Activated T-cell treated with anti-CD3 and anti-CD28 coated beads for 1 hour (primary cell): ENCODE data around the gene PRKG1.
"Not testable (repeated sequence)": the region's sequence is repeated elsewhere in the genome, so short reads cannot be mapped to it uniquely, and the experiment has no call there.

Experiments used
- DNase-seq: peaks from one replicate; pipeline ENCODE4 v3.0.0-alpha.2; 2020; ENCODE audit warnings: low read depth

The PRKG1 gene

GRCh38 chr10:51656503-51656902 is 582.2 kb downstream of the PRKG1 start:
- no peak for DNase-seq

GRCh38 chr10:51658000-51658399 is 583.7 kb downstream of the PRKG1 start:
- no peak for DNase-seq

- no peak for DNase-seq
Measured at GRCh38 chr10:51659344-51659743, 585.1 kb downstream of the PRKG1 start.

DNA sequence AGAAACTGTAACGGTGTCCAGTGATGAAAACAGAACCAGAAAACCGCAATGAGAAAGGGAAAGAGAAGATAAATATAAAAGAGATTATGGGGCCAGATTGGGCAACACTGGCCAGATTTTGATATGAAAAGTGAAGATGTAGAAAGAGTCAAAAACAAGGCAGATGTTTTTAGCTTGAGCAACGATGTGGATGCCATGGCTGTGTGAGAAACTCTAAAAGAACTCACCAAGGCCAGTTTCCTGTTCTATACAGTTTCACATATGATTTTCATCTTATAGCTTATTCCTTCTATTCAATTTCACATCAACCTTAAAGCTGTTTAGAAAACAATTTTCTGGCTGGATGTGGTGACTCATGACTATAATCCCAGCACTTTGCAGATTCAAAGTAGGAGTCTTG is 588.8 kb downstream of the PRKG1 start:
- no peak for DNase-seq

GRCh38 chr10:51666456-51666855 is 592.2 kb downstream of the PRKG1 start:
- no peak for DNase-seq

GRCh38 chr10:51667678-51668335 is 593.5 kb downstream of the PRKG1 start:
- DNase-seq = no peak

DNA sequence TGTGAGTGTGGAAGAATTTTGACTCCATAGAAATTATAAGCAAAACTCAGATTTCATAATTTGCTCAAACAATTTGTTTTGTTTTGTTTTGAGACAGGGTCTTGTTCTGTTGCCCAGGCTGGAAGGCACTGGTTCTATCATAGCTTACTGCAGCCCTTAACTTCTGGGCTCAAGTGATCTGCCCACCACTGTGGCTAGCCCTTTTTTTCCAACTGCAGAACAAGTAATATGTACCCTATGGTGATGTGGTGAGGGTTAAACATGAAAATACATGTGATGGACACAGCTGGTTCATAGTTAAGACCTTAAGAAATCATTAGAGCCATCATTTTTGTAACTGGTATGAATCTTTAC is 594.0 kb downstream of the PRKG1 start:
- no peak for DNase-seq

DNA sequence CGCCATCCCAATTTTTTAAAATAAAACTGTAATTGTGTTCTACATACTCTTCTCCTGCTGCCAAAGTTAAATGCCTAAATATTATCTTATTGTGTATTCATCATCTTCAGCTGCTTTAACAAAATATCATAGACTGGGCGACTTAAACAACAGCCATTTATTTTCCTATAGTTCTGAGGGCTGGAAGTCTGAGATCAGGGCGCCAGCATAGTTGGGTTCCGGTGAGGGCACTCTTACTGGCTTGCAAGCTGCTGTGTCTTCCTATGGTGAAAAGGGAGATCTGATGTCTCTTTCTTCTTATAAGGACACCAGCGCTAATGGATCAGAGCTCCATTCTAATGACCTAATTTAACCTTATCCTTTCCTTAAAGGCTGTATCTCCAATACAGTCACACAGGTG is 594.8 kb downstream of the PRKG1 start:
- DNase-seq = no peak

GRCh38 chr10:51672039-51672535 is 597.8 kb downstream of the PRKG1 start:
- DNase-seq = no peak

- DNase-seq = no peak
Measured at GRCh38 chr10:51675088-51675487, 600.8 kb downstream of the PRKG1 start.

- DNase-seq = no peak
Measured at GRCh38 chr10:51679841-51680240, 605.6 kb downstream of the PRKG1 start.

- no peak for DNase-seq
Measured at GRCh38 chr10:51683031-51683691, 608.9 kb downstream of the PRKG1 start.

GRCh38 chr10:51685768-51686167 is 611.5 kb downstream of the PRKG1 start:
- DNase-seq = no peak

DNA sequence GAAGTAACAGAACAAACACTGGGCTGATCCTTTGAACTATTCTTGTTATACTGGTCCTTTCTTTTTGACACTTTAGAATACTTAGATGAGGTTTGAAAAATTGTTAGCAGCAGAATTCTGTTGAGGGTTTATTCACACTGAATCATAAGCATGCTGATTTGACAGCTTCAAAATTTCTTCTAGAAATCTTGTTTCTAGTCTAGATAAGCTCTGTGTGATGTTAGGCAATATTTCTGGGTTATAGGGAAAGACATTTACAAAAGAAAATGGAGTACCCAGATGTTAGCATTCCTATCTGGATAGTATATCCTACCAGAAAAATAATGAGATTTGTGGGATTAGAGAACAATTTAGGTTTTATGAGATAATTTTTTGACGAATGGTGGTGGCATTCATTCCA is 613.0 kb downstream of the PRKG1 start:
- DNase-seq = no peak

DNA sequence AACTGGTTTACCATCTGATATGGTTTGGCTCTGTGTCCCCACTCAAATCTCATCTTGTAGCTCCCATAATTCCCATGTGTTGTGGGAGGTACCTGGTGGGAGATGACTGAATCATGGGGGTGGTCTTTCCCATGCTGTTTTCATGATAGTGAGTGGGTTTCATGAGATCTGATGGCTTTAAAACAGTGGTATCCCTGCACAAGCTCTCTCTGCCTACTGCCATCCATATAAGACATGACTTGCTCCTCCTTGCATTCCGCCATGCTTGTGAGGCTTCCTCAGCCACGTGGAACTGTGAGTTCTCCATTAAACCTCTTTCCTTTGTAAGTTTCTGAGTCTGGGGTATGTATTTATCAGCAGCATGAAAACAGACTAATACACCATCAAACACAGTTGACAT is 614.5 kb downstream of the PRKG1 start:
- DNase-seq = not testable (repeated sequence)

DNA sequence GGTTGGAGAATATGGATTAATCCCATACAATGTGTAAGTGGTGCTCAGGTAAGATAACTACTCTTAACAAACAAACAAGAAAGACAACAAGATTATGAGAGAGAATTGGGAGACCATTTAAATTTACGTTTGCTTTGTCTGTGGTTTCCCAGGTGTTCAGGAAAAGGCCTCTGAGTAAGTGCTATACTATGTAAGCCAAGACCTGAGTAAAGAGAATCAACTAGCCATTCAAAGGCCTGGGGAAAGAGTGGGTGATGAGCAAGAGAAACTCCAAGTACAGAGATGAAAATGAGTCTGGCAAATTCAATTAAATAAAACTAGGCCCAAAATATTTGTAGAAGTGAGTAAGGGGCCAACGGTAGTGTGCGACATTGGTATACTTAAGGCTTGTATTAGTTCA is 615.2 kb downstream of the PRKG1 start:
- no peak for DNase-seq

DNA sequence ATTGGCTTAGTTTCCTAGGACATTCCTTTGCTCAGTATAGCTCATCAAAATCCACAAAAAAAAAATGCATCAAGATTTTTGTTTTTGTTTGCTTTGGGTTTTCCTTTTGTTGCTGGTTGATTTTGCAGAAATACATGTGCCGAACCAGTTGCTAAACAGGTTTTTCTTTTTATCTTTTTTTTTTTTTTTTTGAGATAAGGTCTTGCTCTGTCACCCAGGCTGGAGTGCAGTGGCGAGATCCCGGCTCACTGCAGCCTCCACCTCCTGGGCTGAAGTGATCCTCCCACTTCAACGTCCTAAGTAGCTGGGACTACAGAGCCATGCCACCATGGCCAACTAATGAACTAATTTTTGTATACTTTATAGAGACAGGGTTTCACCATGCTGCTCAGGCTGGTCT is 616.8 kb downstream of the PRKG1 start:
- DNase-seq = no peak

DNA sequence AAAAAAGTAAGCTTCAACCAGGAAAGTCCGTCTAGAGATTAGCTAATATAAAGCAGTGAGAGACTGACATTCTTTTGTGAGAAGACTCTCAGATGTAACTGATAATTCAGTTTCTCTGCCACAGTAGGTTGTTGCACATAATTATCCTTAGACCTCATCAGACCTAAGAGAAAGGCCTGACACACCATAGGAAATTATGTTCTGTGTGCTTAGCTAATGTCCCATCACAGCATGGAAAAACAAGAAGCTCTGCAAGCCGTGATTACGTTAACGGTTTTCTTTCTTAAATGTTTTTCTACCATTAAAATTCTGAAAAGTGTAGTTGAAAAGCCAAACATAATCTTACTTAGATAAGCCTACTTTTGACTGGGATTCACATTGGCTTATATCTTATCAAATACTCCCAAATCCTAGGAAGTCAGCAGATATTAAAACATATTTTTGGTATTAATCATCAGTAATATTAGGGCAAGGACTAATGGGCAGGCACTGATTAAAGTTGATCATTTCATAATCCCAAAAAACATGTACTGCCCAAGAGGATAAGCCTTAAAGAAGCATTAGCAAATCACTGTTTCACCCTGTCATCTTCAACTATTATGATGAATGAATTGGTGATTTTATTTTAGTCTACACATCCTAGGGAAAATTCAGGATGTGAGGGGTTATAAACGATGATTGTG is 619.9 kb downstream of the PRKG1 start:
- no peak for DNase-seq

- DNase-seq = no peak
Measured at GRCh38 chr10:51696251-51696650, 622.0 kb downstream of the PRKG1 start.

DNA sequence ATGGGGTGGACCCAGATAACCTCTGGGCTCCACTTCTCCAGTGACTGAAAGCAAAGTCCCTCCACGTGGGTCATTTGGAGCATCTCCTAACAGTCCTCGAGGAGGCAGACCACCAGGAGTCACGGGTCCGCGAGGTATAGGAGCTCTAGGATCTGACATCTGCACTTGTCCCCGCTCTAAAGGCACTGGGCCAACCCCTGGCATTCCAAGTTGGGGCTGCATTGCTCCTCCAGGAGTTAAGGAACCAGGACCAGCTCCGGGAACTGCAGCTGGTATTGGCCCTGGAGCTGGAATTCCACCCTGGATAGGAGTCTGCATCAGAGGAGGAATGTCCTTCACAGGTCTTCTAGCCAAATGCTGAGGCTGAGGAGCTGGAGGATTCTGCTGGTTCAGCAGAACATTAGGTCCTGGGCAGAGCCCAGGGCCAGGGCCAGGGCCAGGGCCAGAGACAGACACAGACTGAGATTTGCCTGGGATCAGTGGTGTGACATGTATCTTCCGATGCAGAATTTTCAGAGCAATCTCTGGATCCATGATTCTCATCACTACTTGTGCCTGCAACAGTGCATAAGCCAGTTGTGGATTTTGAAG is 624.3 kb downstream of the PRKG1 start:
- DNase-seq = no peak

DNA sequence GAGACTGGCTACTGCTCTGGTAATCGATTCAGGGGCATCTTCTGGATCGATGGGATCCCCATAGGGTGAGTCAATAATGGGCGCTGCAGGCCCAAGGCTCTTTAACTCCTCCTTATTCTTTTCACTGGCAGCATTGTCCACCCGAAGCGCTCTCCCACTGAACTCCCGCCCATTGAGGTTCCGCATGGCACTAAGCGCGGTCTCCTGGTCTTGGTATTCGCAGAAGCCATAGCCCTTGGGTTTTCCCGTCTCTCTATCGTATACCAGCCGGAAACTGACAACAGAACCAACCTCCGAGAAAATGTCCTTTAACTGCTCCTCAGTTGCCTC is 624.8 kb downstream of the PRKG1 start:
- no peak for DNase-seq

DNA sequence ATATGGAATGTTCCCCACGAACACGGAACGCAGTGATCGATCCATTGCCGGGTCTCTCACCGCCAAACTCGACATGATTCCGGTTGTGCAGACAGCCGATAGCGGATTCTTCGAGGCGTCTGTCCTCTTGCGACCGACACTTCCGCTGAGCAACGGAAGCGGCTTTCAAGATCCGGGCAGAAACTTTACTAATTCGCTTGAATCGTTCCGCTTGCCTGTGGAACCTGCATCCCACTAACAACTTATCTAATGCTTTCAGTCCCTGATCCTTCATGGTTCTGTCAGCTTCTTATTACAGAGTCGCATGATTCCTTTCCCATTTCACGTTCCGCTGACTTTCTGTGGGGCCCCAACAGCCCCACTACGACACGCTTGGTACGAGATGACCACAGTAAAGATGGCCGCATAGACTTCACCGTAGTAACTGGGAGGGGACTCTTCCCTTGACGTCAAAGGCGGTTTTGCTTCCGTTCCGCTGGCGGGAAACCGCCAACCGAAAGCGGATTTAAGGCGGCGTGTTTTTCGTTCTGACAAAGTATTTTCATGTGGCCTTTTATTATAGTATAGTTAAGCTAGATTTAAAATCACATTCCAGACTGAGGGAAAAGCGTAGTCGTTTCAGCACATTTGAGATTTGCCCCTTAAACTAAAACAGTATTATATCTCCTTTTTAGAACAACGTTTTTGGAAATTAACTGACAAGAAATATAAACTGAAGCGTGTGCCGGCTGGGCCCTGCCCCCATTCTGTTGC is 625.4 kb downstream of the PRKG1 start, which contains the start of gene CSTF2T:
CSTF2T (minus strand) TSS at position 121 of the 753 bp plus-strand sequence; CDS start at position 75, 46 bp downstream.
- DNase-seq = peak; percentile 87
